ENCODE results near the gene ZFPM1.

Gene ZFPM1

DNA sequence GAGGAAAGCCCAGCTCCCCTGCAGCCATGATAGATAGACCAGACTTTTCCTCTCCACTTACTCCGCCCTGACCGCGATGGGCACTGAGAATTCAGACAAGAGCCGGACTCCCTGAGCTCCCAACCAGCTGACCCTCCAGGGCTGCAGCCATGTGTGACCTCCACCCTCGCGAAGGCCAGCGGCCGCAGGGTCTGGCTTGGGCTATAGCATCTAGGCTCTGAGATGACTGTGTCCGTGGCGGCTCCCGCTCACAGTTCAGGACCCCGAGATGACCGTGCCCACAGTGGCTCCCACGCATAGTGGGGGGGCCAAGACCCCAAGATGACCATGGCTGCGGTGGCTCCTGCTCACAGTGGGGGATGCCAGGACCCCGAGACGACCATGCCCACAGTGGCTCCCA, 18.0 kb downstream of the ZFPM1 start:
- TF ChIP-seq, protein P1, sequence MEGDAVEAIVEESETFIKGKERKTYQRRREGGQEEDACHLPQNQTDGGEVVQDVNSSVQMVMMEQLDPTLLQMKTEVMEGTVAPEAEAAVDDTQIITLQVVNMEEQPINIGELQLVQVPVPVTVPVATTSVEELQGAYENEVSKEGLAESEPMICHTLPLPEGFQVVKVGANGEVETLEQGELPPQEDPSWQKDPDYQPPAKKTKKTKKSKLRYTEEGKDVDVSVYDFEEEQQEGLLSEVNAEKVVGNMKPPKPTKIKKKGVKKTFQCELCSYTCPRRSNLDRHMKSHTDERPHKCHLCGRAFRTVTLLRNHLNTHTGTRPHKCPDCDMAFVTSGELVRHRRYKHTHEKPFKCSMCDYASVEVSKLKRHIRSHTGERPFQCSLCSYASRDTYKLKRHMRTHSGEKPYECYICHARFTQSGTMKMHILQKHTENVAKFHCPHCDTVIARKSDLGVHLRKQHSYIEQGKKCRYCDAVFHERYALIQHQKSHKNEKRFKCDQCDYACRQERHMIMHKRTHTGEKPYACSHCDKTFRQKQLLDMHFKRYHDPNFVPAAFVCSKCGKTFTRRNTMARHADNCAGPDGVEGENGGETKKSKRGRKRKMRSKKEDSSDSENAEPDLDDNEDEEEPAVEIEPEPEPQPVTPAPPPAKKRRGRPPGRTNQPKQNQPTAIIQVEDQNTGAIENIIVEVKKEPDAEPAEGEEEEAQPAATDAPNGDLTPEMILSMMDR (IDR thresholded peaks at IDR 0.05), result no peak
- no peak overlapping the region for H3K27ac ChIP-seq
- no peak for DNase-seq (ENCODE audit: low spot score)
- H3K4me3 ChIP-seq, result no peak overlapping the region

DNA sequence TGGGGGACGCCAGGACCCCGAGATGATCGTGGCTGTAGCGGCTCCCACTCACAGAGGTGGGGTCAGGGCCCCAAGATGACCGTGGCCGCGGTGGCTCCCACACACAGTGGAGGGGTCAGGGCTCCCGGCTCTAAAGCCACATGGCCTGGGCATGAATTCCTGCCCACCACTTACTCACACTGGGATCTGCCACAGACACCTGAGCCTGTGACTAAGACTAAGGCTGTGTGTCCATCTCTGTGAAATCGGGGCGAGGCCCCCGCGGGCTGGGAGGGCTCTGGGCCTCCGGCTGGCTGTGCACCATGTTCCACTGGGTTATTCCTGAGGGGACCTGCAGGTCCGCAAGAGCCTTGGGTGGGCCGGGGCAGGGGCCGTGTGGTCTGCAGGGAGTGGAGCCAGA, 18.5 kb downstream of the ZFPM1 start:
- Histone ChIP-seq H3K4me3 (no peak overlapping the region), H3K27ac (peak overlapping the region in 1 of 2 donors; percentile 41)
- DNase-seq (ENCODE audit: low spot score), result no peak
- TF ChIP-seq, protein P1 (IDR thresholded peaks at IDR 0.05), result no peak

DNA sequence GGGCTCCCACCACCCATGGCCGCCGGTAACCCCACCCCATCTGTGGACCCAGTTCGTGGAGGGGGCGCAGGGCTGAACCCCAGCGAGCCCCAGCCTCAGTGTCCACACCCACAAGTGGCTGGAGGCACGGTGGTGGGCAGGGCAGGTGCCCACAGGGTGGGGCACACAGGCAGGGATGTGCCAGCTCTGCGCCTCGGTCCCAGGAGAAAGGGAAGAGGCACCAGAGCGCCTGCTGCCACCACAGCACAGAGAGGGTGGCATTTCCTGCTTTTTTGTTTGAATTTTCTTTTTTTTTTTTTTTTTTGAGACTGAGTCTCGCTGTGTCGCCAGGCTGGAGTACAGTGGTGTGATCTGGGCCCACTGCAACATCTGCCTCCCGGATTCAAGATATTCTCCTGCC, 19.0 kb downstream of the ZFPM1 start:
- DNase-seq (ENCODE audit: low spot score), result no peak
- Histone ChIP-seq H3K4me3 (no peak overlapping the region), H3K27ac (peak overlapping the region; percentile 27 to 85)
- TF ChIP-seq, protein P1 (IDR thresholded peaks at IDR 0.05), result no peak

DNA sequence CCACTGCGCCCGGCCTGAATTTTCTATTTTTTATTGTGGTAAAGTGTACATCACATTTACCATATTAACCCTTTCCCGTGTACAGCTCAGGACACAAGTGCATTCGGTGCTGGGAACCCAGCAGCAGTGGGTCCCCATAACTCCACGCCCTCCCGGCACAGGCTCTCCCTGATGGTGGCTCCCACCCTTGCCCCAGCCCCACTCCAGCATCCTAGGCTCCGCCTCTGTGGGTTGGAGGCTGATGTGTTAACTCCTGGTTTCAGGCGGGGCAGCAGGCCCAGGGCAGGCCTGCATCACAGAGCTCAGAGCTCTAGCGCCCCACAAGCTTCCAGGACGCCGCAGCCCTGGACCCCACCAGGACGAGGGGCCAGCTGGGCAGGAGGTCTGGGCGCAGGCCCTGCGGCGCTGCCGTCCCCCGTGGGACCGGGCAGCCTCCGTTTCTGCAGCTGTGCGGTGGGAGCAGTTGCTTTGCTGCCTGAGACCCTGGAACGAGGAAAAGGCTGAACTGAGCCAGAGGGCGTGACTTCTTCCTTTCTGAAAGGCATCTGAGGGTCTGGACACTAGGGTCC, 19.6 kb downstream of the ZFPM1 start:
- no peak for DNase-seq (ENCODE audit: low spot score)
- peak overlapping the region; percentile 68 for H3K4me3 ChIP-seq
- TF ChIP-seq, protein P1 (IDR thresholded peaks at IDR 0.05), result no peak

DNA sequence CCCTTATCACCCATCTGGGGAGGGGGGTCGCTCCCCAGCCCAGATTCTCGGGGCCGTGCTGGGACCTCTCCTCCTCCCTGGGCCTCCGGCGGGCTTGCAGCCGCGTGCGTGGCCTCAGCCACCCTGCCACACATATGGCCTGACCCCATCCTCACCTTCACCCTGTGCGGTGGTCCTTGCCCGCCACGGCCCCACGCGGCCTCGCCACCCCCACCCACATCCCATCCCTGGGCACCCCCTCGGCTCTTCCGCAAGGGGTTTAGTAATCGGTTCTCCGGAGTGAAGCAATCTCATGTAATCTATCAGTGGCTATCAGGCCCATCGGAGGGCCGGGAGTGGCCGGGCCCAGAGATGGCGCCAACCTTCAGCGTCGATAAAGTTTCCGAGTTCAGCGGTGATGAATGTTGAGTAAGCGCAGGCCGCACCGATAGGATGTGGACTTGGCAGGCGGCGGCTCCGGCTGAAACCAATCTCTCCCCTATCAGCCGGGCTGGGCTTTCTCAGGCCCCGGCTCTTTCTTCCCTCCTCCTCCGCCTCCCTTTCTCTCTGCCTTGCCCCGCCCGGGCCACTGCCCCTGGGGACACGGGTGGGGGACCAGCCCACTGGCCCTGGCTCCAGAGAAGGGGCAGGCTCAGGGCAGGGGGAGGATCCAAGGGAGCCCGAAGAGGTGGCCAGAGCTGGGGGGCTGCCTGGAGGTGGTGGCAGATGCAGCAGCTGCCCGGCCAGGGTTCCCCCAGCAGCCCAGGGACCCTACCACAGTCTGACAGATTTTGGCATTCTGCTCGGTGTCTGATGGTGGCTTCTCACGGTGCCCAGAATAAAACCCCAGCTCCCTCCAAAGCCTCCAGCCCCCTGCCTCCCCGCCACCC, 20.8 kb downstream of the ZFPM1 start:
- peak overlapping the region; percentile 68 for H3K4me3 ChIP-seq
- H3K27ac ChIP-seq, result peak overlapping the region; percentile 45 to 85
- TF ChIP-seq, protein P1 (IDR thresholded peaks at IDR 0.05), result no peak
- DNase-seq (ENCODE audit: low spot score), result peak; percentile 82

More for the DNA sequence above, 19.6 kb downstream of the ZFPM1 start:
- peak overlapping the region; percentile 45 to 85 for H3K27ac ChIP-seq

DNA sequence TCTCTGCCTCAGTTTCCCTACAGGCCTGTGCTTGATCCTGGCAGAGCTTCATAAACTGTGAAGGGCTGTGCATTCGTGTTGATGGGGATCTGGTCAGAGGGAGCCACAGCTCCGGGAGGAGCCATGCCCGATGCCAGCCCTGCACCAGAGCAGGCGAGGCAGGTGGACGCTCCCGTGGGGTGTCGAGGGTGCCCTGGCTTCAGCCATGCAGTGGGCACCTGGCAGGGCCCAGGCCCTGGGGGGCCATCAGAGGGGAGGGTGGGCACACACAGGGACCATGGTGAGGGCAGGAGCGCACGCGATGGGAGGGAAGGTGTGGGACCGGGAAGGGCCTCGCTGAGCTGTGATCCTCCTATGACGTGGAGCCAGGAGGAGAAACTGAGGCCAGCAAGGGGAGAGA, 22.0 kb downstream of the ZFPM1 start:
- Histone ChIP-seq H3K27ac (no peak overlapping the region), H3K4me3 (no peak overlapping the region)
- TF ChIP-seq, protein P1 (IDR thresholded peaks at IDR 0.05), result no peak
- DNase-seq (ENCODE audit: low spot score), result no peak

DNA sequence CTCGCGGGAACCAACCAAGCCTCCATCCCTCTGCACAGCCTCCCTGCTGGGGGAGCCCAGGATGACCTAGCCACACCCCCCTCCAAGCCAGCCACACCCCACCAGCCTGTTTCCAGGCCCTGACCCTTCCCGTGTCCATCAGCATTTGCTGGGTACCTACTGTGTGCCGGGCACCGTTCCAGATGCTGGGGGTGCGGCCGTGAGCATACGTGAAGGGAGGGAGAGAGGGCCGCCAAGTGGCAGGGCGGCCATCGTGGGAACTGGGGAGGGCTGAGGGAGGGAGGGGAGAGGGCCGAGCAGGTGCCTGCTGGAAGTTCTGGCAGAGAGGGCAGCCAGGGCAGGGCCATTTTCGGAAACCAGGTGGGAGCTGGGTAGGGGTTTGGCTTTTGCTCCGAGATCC, 23.1 kb downstream of the ZFPM1 start:
- H3K27ac ChIP-seq, result no peak overlapping the region
- TF ChIP-seq, protein P1 (IDR thresholded peaks at IDR 0.05), result no peak
- DNase-seq (ENCODE audit: low spot score), result no peak

More for the DNA sequence above, 23.1 kb downstream of the ZFPM1 start:
- H3K4me3 ChIP-seq, result no peak overlapping the region

Measured in coronary artery (tissue), 2 donors.